LNCAP (cell line): ENCODE measurements around the gene NT5C1A.

ENCODE experiments used
- TF ChIP-seq, protein P1 (sequence below): fragments of 450-650 bp; IDR thresholded peaks from 2 replicates; pipeline ENCODE4 v1.5.1; 2017; ENCODE audit warnings: mild to moderate bottlenecking

NT5C1A gene

DNA sequence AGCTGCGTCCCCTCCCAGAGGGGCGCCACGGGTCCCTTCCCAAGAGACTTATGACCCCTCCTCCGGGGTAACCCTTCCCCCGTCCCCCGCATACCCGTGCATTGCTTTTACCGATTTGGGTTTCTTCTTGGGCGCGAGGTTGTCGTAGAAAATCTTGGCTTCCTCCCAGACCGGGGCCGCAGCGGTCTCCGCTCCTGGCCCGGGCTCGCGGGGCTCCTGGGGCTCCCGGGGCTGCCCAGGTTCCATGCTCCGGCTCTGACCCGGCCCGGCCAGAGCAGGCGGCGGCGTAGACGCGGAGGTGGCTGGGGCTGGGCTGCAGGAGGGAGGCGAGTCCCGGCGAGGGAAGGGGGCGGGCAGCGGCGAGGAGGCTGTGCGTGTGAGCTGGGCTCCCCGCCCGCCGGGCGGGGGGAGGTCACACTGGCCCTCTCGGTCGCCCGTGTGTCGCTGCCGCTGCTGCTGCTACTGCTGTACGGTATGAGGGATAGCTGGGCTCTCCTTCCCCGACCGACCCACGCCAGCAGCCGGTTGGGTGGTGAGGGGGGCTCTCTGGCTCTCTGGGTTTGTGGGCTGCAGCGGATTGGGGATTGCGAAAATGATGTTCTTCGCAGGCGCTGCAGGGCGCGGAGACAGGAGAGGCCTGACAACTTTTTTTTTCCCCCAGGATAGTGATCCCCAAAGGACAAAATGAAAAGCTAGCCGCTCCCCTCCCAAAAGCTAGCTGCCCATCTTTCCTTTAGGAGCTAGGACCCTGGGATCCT is at the start of gene NT5C1A:
TSS of gene NT5C1A (minus strand) at position 315 of the 758 bp plus-strand sequence. CDS start at position 246, 69 bp downstream.
- TF ChIP-seq, protein P1, sequence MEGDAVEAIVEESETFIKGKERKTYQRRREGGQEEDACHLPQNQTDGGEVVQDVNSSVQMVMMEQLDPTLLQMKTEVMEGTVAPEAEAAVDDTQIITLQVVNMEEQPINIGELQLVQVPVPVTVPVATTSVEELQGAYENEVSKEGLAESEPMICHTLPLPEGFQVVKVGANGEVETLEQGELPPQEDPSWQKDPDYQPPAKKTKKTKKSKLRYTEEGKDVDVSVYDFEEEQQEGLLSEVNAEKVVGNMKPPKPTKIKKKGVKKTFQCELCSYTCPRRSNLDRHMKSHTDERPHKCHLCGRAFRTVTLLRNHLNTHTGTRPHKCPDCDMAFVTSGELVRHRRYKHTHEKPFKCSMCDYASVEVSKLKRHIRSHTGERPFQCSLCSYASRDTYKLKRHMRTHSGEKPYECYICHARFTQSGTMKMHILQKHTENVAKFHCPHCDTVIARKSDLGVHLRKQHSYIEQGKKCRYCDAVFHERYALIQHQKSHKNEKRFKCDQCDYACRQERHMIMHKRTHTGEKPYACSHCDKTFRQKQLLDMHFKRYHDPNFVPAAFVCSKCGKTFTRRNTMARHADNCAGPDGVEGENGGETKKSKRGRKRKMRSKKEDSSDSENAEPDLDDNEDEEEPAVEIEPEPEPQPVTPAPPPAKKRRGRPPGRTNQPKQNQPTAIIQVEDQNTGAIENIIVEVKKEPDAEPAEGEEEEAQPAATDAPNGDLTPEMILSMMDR = no peak

- TF ChIP-seq, protein P1 = no peak
Observed at GRCh38 chr1:39721664-39722063, 49.8 kb upstream of the NT5C1A start.

DNA sequence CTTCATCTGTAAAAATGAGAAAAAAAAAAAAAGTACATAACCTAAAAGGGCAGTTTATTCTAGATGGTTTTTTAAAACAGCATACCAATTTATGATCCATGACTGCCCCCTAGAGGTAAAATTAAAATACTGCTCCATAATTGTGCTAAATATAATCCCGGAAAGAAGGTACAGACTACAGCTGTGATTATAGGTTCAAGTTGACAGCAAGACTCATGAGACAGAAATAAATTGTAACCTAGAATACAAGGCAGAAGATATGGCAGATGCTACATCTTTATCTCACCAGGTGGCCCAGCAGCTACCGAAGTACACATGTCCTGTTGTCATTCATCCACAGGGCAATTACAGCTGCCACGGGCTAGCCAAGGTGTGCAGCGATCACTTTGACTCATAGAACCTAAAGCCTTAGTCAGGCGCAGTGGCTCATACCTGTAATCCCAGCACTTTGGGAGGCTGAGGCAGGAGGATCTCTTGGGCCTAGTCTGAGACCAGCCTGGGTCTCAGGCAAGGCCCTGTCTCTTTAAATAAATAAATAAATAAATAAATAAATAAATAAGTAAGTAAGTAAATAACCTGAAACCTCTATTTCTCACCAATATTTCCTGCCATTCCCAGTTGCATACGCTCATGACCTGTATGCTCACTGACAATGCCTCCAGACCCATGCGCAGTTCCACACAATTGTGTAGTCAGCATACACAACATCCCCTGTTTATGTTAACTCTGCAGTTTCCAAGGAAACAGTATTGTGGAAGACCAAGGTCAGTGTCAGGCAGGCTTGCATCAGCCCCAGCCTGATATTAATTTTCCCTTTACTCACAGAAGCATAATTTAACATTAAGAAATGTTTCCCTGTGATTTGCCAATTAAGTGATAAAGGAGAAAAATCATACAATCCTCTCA is 48.4 kb upstream of the NT5C1A start:
- TF ChIP-seq, protein P1 = peak; percentile 76

DNA sequence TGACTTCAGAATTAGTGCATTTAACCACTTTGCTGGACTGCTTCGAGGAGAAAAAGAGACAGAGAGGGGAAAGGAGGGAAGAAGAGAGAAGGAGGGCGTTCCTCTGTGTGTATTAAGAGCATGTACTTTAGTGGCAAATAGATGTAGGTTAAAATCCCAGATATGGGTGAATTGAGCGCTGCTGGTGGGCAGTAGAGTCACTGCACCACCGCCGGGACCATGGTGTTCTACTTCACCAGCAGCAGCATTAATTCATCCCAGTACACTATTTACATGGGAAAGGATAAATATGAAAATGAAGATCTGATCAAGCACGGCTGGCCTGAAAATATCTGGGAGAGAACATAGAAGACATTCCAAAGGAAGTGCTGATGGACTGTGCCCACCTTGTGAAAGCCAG is 45.9 kb upstream of the NT5C1A start:
- TF ChIP-seq, protein P1 = no peak

DNA sequence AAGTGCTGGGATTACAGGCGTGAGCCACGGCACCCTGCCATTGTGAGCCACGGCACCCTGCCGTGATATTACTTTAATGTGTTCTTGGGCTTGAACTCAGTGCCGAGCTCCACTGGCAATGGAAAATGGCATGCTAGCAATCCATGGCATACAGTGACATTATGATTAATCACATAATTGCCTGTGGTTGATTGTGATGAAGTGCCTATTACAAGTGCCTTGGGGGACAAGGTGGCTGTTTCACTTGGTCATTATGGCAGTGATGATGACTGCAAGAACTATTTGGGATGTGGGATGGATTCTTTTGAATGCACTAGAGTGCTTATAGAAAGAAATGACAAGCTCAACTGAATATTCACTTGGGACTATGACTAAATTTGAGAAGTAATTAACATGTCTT is 41.6 kb upstream of the NT5C1A start:
- TF ChIP-seq, protein P1 = no peak

DNA sequence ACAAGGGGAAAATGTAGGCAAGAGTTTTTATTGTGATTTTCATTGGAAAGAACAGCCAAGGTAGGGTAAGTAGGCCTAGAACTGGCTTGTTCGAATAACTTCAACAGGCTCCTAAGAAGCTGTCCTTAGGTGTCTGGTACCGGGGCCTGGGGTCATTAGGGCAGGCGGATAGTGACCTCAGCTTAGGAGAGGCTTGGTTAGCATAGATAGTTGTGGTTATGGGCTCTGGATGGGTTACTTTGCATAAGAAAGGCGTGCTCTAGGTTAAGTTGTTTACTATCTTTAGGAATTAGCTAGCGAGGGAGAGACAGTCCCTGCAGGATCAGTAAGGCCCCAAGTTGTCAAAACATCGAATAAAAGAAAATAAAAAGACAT is 40.0 kb upstream of the NT5C1A start:
- TF ChIP-seq, protein P1 = no peak

DNA sequence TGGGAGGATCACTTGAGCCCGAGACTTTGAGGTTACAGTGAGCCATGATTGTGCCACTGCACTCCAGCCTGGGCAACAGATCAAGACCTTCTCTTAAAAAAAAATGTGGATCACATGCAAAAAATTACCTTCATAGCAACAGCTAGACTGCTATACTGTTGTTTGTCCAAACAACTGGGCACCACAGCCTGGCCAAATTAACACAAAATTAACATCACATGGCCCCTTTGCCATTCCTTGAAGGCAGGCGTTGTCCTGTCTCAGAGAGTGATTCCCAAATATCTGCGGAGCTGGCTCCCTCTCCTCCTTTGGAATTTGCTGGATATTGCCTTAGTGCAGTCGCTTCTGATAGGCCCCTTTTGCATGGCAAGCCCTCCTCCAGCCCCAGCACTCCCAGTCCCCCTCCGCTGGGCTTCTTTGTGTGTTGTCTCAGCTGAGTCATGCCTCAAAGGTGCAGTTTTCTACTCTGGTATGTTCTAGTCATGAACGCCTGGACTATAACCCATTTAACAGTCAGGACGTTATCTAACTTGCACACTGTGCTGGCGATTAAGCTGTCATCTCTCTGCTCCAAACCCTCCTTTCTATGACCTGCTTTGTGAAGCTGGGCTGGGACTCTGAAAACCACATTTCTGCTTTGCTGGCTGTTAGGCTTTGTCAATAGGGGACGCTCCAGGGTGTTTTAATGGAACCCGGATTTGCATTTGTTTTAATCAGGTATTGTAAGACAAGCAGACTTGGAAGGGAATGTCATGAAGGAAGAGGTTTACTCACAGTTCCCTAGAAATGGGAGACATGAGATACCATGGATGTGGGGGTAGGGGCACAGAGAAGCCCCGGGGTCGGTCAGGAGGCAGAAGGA is 39.4 kb upstream of the NT5C1A start:
- TF ChIP-seq, protein P1 = no peak
